Activated naive CD4-positive, alpha-beta T cell treated with anti-CD3 and anti-CD28 coated beads, Interleukin-2, amount 10 ng/mL, durations not matched to agents 7 days and 5 days (primary cell): ENCODE measurements around the gene PTK6.

Experiments
- CTCF ChIA-PET: fragments of 350-600 bp; sonication (Branson Sonifier 250); formaldehyde crosslinking; loops from one replicate; lab custom pipeline; 2021; ENCODE audit warnings: antibody characterized with exemption; lab: Charles Lee
- DNase-seq: peaks from one replicate; pipeline ENCODE4 v3.0.0-alpha.2; 2020
- H3K27ac Mint-ChIP-seq: one replicate; pipeline ENCODE4 v1.8.0; 2021; ENCODE audit warnings: mild to moderate bottlenecking, moderate library complexity, mixed read lengths
- H3K27me3 Mint-ChIP-seq: one replicate; pipeline ENCODE4 v1.8.0; 2021; ENCODE audit warnings: mild to moderate bottlenecking, mixed read lengths
- H3K36me3 Mint-ChIP-seq: one replicate; pipeline ENCODE4 v1.8.0; 2021; ENCODE audit warnings: mixed read lengths
- H3K4me1 Mint-ChIP-seq: one replicate; pipeline ENCODE4 v1.8.0; 2021; ENCODE audit warnings: mixed read lengths
- H3K4me3 Mint-ChIP-seq: one replicate; pipeline ENCODE4 v1.8.0; 2021; ENCODE audit warnings: mild to moderate bottlenecking, moderate library complexity, mixed read lengths
- H3K9me3 Mint-ChIP-seq: one replicate; pipeline ENCODE4 v1.8.0; 2021; ENCODE audit warnings: mixed read lengths

The PTK6 gene

GRCh38 chr20:63493563-63494020 is 43.6 kb downstream of the PTK6 start:
- peaks cover 79% of the 10 kb centered on the region for H3K27me3 Mint-ChIP-seq
- peaks cover 6% of the 10 kb centered on the region for H3K4me1 Mint-ChIP-seq
- H3K9me3 Mint-ChIP-seq = no peaks in the 10 kb centered on the region
- H3K4me3 Mint-ChIP-seq = no peak overlapping the region
- CTCF ChIA-PET = no interaction called here
- H3K36me3 Mint-ChIP-seq = no peaks in the 10 kb centered on the region
- no peak for DNase-seq
- no peak overlapping the region for H3K27ac Mint-ChIP-seq

GRCh38 chr20:63492982-63493381 is 44.2 kb downstream of the PTK6 start:
- Mint-ChIP-seq H3K9me3 (no peaks in the 10 kb centered on the region), H3K27ac (no peak overlapping the region), H3K4me3 (no peak overlapping the region), H3K36me3 (no peaks in the 10 kb centered on the region), H3K27me3 (peaks cover 79% of the 10 kb centered on the region), H3K4me1 (peaks cover 6% of the 10 kb centered on the region)
- no peak for DNase-seq
- CTCF ChIA-PET = no interaction called here

GRCh38 chr20:63492518-63492917 is 44.7 kb downstream of the PTK6 start:
- DNase-seq = no peak
- Mint-ChIP-seq H3K4me3 (no peak overlapping the region), H3K36me3 (no peaks in the 10 kb centered on the region), H3K9me3 (no peaks in the 10 kb centered on the region), H3K4me1 (peaks cover 6% of the 10 kb centered on the region), H3K27ac (no peak overlapping the region), H3K27me3 (peaks cover 79% of the 10 kb centered on the region)
- CTCF ChIA-PET = no interaction called here

GRCh38 chr20:63491635-63492230 is 45.4 kb downstream of the PTK6 start:
- H3K36me3 Mint-ChIP-seq = no peaks in the 10 kb centered on the region
- no peak overlapping the region for H3K27ac Mint-ChIP-seq
- DNase-seq = no peak
- peaks cover 4% of the 10 kb centered on the region for H3K4me1 Mint-ChIP-seq
- no peaks in the 10 kb centered on the region for H3K9me3 Mint-ChIP-seq
- H3K27me3 Mint-ChIP-seq = peaks cover 77% of the 10 kb centered on the region
- CTCF ChIA-PET = no interaction called here
- H3K4me3 Mint-ChIP-seq = no peak overlapping the region

GRCh38 chr20:63491078-63491477 is 46.1 kb downstream of the PTK6 start:
- H3K27me3 Mint-ChIP-seq = peaks cover 77% of the 10 kb centered on the region
- H3K27ac Mint-ChIP-seq = no peak overlapping the region
- no peaks in the 10 kb centered on the region for H3K4me1 Mint-ChIP-seq
- H3K36me3 Mint-ChIP-seq = no peaks in the 10 kb centered on the region
- H3K9me3 Mint-ChIP-seq = no peaks in the 10 kb centered on the region
- no peak for DNase-seq
- no peak overlapping the region for H3K4me3 Mint-ChIP-seq
- CTCF ChIA-PET = no interaction called here

- CTCF ChIA-PET = no interaction called here
- no peaks in the 10 kb centered on the region for H3K9me3 Mint-ChIP-seq
- peaks cover 74% of the 10 kb centered on the region for H3K27me3 Mint-ChIP-seq
- no peak overlapping the region for H3K4me3 Mint-ChIP-seq
- H3K27ac Mint-ChIP-seq = no peak overlapping the region
- H3K4me1 Mint-ChIP-seq = no peaks in the 10 kb centered on the region
- H3K36me3 Mint-ChIP-seq = no peaks in the 10 kb centered on the region
- DNase-seq = no peak
Measured at GRCh38 chr20:63490416-63490815, 46.8 kb downstream of the PTK6 start.

GRCh38 chr20:63488315-63489251 is 48.6 kb downstream of the PTK6 start:
- CTCF ChIA-PET = no interaction called here

GRCh38 chr20:63487781-63488241 is 49.4 kb downstream of the PTK6 start:
- no peaks in the 10 kb centered on the region for H3K4me1 Mint-ChIP-seq
- no peaks in the 10 kb centered on the region for H3K9me3 Mint-ChIP-seq
- H3K27me3 Mint-ChIP-seq = peaks cover 78% of the 10 kb centered on the region
- no peak overlapping the region for H3K27ac Mint-ChIP-seq
- H3K4me3 Mint-ChIP-seq = no peak overlapping the region
- DNase-seq = no peak
- CTCF ChIA-PET = interaction anchor here (1.3 kb wide), 1 partner anchor 9 kb away, joined by 4 read pairs; no protein-coding TSS in a partner anchor
- H3K36me3 Mint-ChIP-seq = no peaks in the 10 kb centered on the region

More at GRCh38 chr20:63488315-63489251, 48.6 kb downstream of the PTK6 start:
- Mint-ChIP-seq H3K4me1 (no peaks in the 10 kb centered on the region), H3K27ac (no peak overlapping the region), H3K4me3 (no peak overlapping the region), H3K9me3 (no peaks in the 10 kb centered on the region), H3K27me3 (peaks cover 73% of the 10 kb centered on the region), H3K36me3 (no peaks in the 10 kb centered on the region)
- no peak for DNase-seq

GRCh38 chr20:63487116-63487764 is 49.9 kb downstream of the PTK6 start:
- peaks cover 78% of the 10 kb centered on the region for H3K27me3 Mint-ChIP-seq
- no peak overlapping the region for H3K4me3 Mint-ChIP-seq
- H3K4me1 Mint-ChIP-seq = no peaks in the 10 kb centered on the region
- no peak for DNase-seq
- CTCF ChIA-PET = interaction anchor here (1.3 kb wide), 1 partner anchor 9 kb away, joined by 4 read pairs; no protein-coding TSS in a partner anchor
- H3K36me3 Mint-ChIP-seq = no peaks in the 10 kb centered on the region
- no peak overlapping the region for H3K27ac Mint-ChIP-seq
- no peaks in the 10 kb centered on the region for H3K9me3 Mint-ChIP-seq

- Mint-ChIP-seq H3K36me3 (no peaks in the 10 kb centered on the region), H3K4me1 (no peaks in the 10 kb centered on the region), H3K27ac (no peak overlapping the region), H3K9me3 (no peaks in the 10 kb centered on the region), H3K27me3 (peaks cover 80% of the 10 kb centered on the region), H3K4me3 (no peak overlapping the region)
- CTCF ChIA-PET = no interaction called here
- DNase-seq = no peak
Measured at GRCh38 chr20:63486300-63486855, 50.8 kb downstream of the PTK6 start.

- H3K9me3 Mint-ChIP-seq = no peaks in the 10 kb centered on the region
- DNase-seq = no peak
- H3K27me3 Mint-ChIP-seq = peaks cover 71% of the 10 kb centered on the region
- CTCF ChIA-PET = no interaction called here
- H3K4me1 Mint-ChIP-seq = no peaks in the 10 kb centered on the region
- no peaks in the 10 kb centered on the region for H3K36me3 Mint-ChIP-seq
- no peak overlapping the region for H3K4me3 Mint-ChIP-seq
- H3K27ac Mint-ChIP-seq = no peak overlapping the region
Measured at GRCh38 chr20:63484651-63485403, 52.3 kb downstream of the PTK6 start.

GRCh38 chr20:63484236-63484635 is 52.9 kb downstream of the PTK6 start:
- Mint-ChIP-seq H3K9me3 (no peaks in the 10 kb centered on the region), H3K36me3 (no peaks in the 10 kb centered on the region), H3K4me3 (no peak overlapping the region), H3K4me1 (no peaks in the 10 kb centered on the region), H3K27ac (no peak overlapping the region), H3K27me3 (peaks cover 69% of the 10 kb centered on the region)
- CTCF ChIA-PET = no interaction called here
- DNase-seq = no peak

GRCh38 chr20:63483834-63484233 is 53.3 kb downstream of the PTK6 start:
- no peaks in the 10 kb centered on the region for H3K4me1 Mint-ChIP-seq
- CTCF ChIA-PET = no interaction called here
- H3K36me3 Mint-ChIP-seq = no peaks in the 10 kb centered on the region
- H3K27me3 Mint-ChIP-seq = peaks cover 66% of the 10 kb centered on the region
- no peak for DNase-seq
- no peaks in the 10 kb centered on the region for H3K9me3 Mint-ChIP-seq
- no peak overlapping the region for H3K27ac Mint-ChIP-seq
- no peak overlapping the region for H3K4me3 Mint-ChIP-seq
